Hepatocyte (in vitro differentiated cells): ENCODE measurements around the gene SOX8.

Experiments
- CTCF ChIP-seq: fragments of 200-600 bp; sonication (generic); IDR thresholded peaks from 2 replicates; pipeline ENCODE4 v1.5.1; 2016; ENCODE audit warnings: antibody characterized with exemption, mild to moderate bottlenecking; ENCODE audit not compliant: poor library complexity
- EZH2 ChIP-seq: fragments of 200-600 bp; sonication (generic); IDR thresholded peaks from 2 replicates; pipeline ENCODE4 v1.6.1; 2016; ENCODE audit warnings: antibody characterized with exemption, mild to moderate bottlenecking, borderline replicate concordance
- EZH2phosphoT487 ChIP-seq: fragments of 200-600 bp; sonication (generic); IDR thresholded peaks from one replicate; pipeline ENCODE4 v1.6.1; 2018; ENCODE audit warnings: antibody characterized with exemption, mild to moderate bottlenecking, low read depth, moderate library complexity; ENCODE audit not compliant: unreplicated experiment, severe bottlenecking

- no peak for TF ChIP-seq CTCF
- no peak for TF ChIP-seq EZH2phosphoT487
- no peak for TF ChIP-seq EZH2
These were observed 12.2 kb downstream of the SOX8 start for GRCh38 chr16:993731-994130.
